IPS-20b (cell line): ENCODE measurements around the gene DHTKD1.
A peak's percentile ranks its signal among the peaks of the same experiment; 100 is the strongest.

Experiments
- H3K27ac ChIP-seq: one replicate; pipeline ENCODE4 v1.5.1; 2013; ENCODE audit warnings: low read length
- H3K27me3 ChIP-seq: 2 replicates; pipeline ENCODE4 v1.6.1; 2013; ENCODE audit warnings: mild to moderate bottlenecking, low read length, inconsistent platforms; ENCODE audit not compliant: insufficient read depth
- H3K36me3 ChIP-seq: 2 replicates; pipeline ENCODE4 v1.6.1; 2013; ENCODE audit warnings: low read depth, mild to moderate bottlenecking, inconsistent platforms, low read length, moderate library complexity; ENCODE audit not compliant: insufficient read depth
- H3K4me1 ChIP-seq: 2 replicates; pipeline ENCODE4 v1.6.1; 2013; ENCODE audit warnings: mild to moderate bottlenecking, control low read depth, inconsistent platforms, low read length, moderate library complexity; ENCODE audit not compliant: insufficient read depth
- H3K4me3 ChIP-seq: 2 replicates; pipeline ENCODE4 v1.5.1; 2013; ENCODE audit warnings: mild to moderate bottlenecking, low read length, inconsistent platforms
- H3K9ac ChIP-seq: 2 replicates; pipeline ENCODE4 v1.6.1; 2013; ENCODE audit warnings: low read depth, mild to moderate bottlenecking, inconsistent platforms, low read length, moderate library complexity
- H3K9me3 ChIP-seq: 2 replicates; pipeline ENCODE4 v1.6.1; 2013; ENCODE audit warnings: mild to moderate bottlenecking, low read depth, low read length, inconsistent platforms; ENCODE audit not compliant: insufficient read depth

Gene DHTKD1

DNA sequence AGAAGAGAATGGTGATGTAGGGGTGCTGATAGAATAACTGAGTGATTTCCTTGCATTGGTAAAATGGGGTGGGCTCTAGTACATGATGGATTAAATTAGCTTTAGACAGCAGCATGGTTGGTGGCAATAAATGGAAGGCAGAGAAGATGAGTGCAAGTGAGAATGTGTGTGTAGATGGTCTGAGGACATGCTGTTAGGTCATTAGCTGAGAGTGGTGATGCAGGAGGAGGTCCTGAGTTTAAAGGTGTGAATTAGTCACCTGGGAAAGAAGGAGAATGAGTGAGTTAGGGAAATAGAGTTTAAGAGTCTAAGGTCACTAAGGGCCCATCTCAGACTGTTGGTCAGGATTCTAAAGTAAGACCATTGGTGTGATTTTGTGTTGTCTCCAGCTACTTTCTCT, 42.8 kb downstream of the DHTKD1 start:
- no peak overlapping the region for H3K27ac ChIP-seq
- no peak overlapping the region for H3K9ac ChIP-seq
- no peaks in the 10 kb centered on the region for H3K27me3 ChIP-seq
- no peaks in the 10 kb centered on the region for H3K9me3 ChIP-seq
- H3K4me3 ChIP-seq: no peak overlapping the region
- H3K36me3 ChIP-seq: peaks cover 82% of the 10 kb centered on the region
- no peaks in the 10 kb centered on the region for H3K4me1 ChIP-seq

- Histone ChIP-seq H3K27me3 (no peaks in the 10 kb centered on the region), H3K9ac (no peak overlapping the region), H3K9me3 (no peaks in the 10 kb centered on the region), H3K36me3 (peaks cover 75% of the 10 kb centered on the region), H3K4me3 (no peak overlapping the region), H3K27ac (no peak overlapping the region), H3K4me1 (no peaks in the 10 kb centered on the region)
These were observed 44.9 kb downstream of the DHTKD1 start for GRCh38 chr10:12113627-12114026.

- Histone ChIP-seq H3K4me3 (no peak overlapping the region), H3K36me3 (peaks cover 61% of the 10 kb centered on the region), H3K9ac (no peak overlapping the region), H3K27me3 (no peaks in the 10 kb centered on the region), H3K4me1 (no peaks in the 10 kb centered on the region), H3K9me3 (no peaks in the 10 kb centered on the region), H3K27ac (no peak overlapping the region)
These were observed 52.9 kb downstream of the DHTKD1 start for GRCh38 chr10:12121673-12122072.

GRCh38 chr10:12129222-12130111, 60.7 kb downstream of the DHTKD1 start, which contains the start of gene SEC61A2:
Gene SEC61A2 (plus strand): TSS chr10:12129677. CDS start chr10:12129788, 111 bp downstream.
- H3K9me3 ChIP-seq: no peaks in the 10 kb centered on the region
- H3K27me3 ChIP-seq: no peaks in the 10 kb centered on the region
- H3K9ac ChIP-seq: peak within 1 kb of the TSS; percentile 74
- H3K36me3 ChIP-seq: 0 out of 2 replicates have a peak, but pooled peaks cover 4% of the 10 kb centered on the region
- H3K27ac ChIP-seq: peak within 1 kb of the TSS; percentile 56
- no peaks in the 10 kb centered on the region for H3K4me1 ChIP-seq
- H3K4me3 ChIP-seq: peak within 1 kb of the TSS; percentile 98

DNA sequence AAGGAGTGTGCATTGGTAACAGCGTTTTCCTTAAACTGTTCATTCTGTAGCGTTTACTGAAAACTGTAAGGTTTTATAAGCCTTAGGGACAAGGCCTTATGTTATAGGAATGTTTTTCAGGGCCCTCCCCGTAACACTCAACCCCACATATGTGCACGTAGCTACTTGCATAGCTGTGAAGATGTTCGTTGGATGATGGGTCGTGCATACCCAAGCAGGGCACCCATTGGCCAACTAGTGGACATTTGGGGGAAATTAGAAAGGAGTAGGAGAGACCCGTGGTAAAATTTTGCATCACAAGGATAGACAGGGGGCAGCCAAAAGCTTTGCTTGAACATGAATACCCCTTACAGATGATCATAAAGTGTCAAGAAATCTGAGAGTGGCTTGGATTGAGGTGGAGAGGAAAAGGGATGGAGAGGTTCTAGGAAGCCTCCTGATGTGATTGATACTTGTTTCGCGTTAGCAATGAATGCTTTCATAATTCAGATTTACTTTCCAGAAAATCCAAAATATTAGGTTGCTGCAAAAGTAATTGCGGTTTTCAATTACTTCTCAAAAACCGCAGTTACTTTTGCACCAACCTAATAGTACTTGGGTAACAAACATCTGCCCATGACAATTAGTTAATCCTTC, 61.6 kb downstream of the DHTKD1 start:
- Histone ChIP-seq H3K27ac (no peak overlapping the region), H3K9me3 (no peaks in the 10 kb centered on the region), H3K9ac (peak overlapping the region; percentile 63; the same call in 1 of the 2 replicates), H3K4me3 (peak overlapping the region; percentile 98), H3K27me3 (no peaks in the 10 kb centered on the region), H3K4me1 (no peaks in the 10 kb centered on the region), H3K36me3 (peaks cover 4% of the 10 kb centered on the region; the same call in 1 of the 2 replicates)

DNA sequence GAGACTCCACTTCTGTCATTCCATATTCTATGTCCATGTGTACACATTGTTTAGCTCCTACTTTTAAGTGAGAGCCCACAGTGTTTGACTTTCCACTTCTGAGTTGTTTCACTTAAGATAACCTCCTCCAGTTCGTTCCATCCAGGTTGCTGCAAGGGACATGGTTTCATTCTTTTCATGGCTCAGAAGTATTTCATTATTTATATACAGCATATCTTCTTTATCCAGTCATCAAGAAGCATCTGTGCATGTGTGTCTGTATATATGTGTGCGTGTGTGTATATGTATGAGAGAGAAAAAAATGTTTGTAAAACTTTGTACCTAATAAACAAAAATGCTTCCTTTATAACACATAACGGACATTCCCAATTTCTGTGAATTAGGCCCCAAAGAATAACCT, 66.9 kb downstream of the DHTKD1 start:
- no peak overlapping the region for H3K9ac ChIP-seq
- no peak overlapping the region for H3K4me3 ChIP-seq
- no peaks in the 10 kb centered on the region for H3K9me3 ChIP-seq
- no peak overlapping the region for H3K27ac ChIP-seq
- no peaks in the 10 kb centered on the region for H3K27me3 ChIP-seq
- peaks cover 34% of the 10 kb centered on the region for H3K36me3 ChIP-seq
- no peaks in the 10 kb centered on the region for H3K4me1 ChIP-seq

DNA sequence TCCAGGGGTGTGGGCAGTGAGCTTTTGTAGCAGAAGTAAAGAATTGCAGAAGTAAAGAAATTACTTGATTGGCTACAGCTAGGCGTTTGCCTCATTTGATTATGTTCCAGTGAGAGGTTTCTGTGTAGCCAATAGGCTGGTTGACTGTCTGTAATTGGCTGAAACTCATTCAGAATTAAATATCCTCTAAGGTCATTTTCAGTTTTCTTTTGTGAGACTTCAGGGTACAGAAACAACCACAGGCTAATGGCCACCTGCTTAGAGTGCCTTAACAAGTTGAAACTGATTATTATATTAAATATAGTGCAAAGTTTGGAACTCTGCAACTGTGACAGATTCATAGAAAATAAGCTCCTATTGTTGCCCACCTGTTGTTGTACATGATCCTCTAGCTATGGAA, 71.3 kb downstream of the DHTKD1 start:
- Histone ChIP-seq H3K9ac (no peak overlapping the region), H3K36me3 (peaks cover 52% of the 10 kb centered on the region), H3K9me3 (no peaks in the 10 kb centered on the region), H3K27ac (no peak overlapping the region), H3K4me3 (no peak overlapping the region), H3K4me1 (no peaks in the 10 kb centered on the region), H3K27me3 (no peaks in the 10 kb centered on the region)

GRCh38 chr10:12144538-12144937, 75.8 kb downstream of the DHTKD1 start:
- Histone ChIP-seq H3K9me3 (no peaks in the 10 kb centered on the region), H3K27me3 (no peaks in the 10 kb centered on the region), H3K9ac (no peak overlapping the region), H3K27ac (no peak overlapping the region), H3K36me3 (peaks cover 26% of the 10 kb centered on the region), H3K4me3 (no peak overlapping the region), H3K4me1 (no peaks in the 10 kb centered on the region)

- no peak overlapping the region for H3K9ac ChIP-seq
- peaks cover 11% of the 10 kb centered on the region for H3K36me3 ChIP-seq
These were observed 81.4 kb downstream of the DHTKD1 start for GRCh38 chr10:12150163-12150562.

DNA sequence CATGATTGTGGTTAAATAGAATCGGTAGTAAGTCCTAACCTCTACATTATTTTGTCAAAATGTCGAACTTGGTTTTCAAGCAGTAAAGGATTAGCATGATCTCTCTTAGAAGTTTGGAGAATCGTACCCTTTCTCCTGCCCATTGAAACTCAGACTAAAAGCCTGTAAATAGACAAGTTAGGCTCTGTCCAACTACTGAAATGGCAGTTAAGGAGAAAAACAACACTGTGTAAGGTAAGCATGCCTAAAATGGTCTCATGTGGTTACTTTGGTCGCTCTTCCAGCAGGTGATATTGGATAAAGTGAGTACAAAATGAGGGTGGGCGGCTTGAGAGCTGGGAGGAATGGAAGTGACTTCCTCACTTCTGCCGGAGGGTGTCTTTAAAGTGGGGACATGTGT, 85.8 kb downstream of the DHTKD1 start:
- Histone ChIP-seq H3K4me1 (no peaks in the 10 kb centered on the region), H3K9me3 (no peaks in the 10 kb centered on the region), H3K27ac (no peak overlapping the region), H3K4me3 (no peak overlapping the region), H3K27me3 (no peaks in the 10 kb centered on the region), H3K36me3 (peaks cover 32% of the 10 kb centered on the region), H3K9ac (no peak overlapping the region)

More at GRCh38 chr10:12150163-12150562, 81.4 kb downstream of the DHTKD1 start:
- Histone ChIP-seq H3K4me3 (no peak overlapping the region), H3K27ac (no peak overlapping the region), H3K4me1 (no peaks in the 10 kb centered on the region), H3K27me3 (no peaks in the 10 kb centered on the region), H3K9me3 (no peaks in the 10 kb centered on the region)

DNA sequence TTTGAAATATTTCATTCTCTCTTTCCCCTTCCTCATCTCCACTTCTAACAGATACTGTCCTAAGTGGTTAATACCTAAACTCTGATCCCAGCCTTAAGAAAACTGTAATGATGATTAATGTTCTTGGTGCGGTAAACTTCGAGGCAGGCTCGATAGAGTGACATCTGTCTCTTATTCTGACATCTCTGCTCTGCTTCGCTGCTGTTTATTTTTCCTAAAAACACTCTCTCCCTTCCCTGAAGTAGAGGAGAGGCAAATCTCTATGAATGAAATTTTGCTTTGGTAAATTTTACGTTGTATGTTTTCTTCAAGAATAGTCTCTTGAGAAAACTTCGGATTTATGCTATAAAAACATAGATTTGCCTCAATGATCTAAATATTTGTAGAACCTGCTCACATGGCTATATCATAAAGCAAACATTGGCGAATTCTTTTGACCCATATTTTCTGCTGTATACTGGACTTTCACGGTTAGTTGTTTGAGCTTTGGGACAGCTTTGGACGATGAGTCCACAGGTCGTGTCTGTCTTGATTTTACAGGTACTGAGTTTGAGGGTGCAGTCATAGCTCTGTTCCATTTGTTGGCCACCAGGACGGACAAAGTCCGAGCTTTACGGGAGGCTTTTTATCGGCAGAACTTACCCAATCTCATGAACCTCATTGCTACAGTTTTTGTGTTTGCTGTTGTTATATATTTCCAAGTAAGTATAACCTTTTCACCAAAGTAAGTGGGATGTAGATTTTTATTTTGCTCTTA, 87.8 kb downstream of the DHTKD1 start:
- Histone ChIP-seq H3K9me3 (no peaks in the 10 kb centered on the region), H3K4me3 (no peak overlapping the region), H3K4me1 (no peaks in the 10 kb centered on the region), H3K27me3 (no peaks in the 10 kb centered on the region), H3K27ac (no peak overlapping the region), H3K9ac (no peak overlapping the region), H3K36me3 (peaks cover 35% of the 10 kb centered on the region)
